SK-N-DZ (cell line): ENCODE data around the gene OPN1SW.
A peak's percentile ranks its signal among the peaks of the same experiment; 100 is the strongest.

ENCODE experiments used
- DNase-seq: peaks from one replicate; pipeline ENCODE4 v3.0.0-alpha.2; 2015; ENCODE audit warnings: low spot score

The OPN1SW gene

GRCh38 chr7:128793181-128793547, 17.6 kb upstream of the OPN1SW start:
- DNase-seq, result no peak

- peak; percentile 63 for DNase-seq
Measured at GRCh38 chr7:128792471-128793180, 17.0 kb upstream of the OPN1SW start.

GRCh38 chr7:128791972-128792327, 16.4 kb upstream of the OPN1SW start:
- no peak for DNase-seq

DNA sequence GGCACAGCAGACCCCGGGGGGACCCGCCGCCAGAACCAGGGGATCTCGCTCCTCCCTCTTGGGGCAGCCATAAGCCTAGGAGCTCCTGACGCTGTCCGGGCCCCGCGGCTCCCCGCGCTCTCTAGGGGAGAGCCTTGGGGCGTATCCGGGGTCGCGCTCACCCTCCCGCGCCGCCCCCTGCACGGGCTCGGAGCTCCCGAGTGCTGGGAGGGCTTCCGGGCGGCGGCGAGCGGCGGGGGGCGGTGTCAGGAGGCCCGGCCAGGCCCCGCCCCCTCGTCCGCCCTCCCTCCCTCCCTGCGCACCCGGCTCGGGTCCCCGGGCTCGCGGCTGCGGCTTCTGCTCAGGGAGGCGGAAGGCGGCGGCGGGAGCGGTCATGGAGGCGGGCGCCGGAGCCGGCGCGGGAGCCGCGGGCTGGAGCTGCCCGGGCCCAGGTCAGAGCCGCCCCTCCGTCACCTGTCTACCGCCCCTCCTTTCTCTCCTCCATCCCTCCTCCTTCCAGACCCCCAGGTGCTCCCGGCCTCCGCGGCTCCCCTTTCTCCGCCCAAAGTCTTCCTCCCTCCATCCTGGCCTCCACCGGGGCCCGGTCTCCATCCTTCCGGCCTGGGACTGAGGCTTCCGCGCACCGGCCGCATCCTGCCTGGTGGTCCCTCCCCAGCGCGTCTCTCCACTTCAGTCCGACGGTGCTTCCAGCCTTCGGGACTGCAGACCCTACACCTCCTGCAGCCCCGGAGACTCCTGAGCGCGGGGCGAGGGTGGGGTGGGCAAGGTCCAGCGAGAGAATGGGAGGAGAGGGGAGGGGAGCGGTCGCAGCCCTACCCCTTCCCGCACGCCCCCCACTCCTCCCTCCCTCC, 15.8 kb upstream of the OPN1SW start, which contains the start of gene CCDC136:
TSS of gene CCDC136 (plus strand) at position 848 of the 851 bp plus-strand sequence. CDS start 444 bp downstream, outside the sequence.
- DNase-seq, result peak; percentile 69

DNA sequence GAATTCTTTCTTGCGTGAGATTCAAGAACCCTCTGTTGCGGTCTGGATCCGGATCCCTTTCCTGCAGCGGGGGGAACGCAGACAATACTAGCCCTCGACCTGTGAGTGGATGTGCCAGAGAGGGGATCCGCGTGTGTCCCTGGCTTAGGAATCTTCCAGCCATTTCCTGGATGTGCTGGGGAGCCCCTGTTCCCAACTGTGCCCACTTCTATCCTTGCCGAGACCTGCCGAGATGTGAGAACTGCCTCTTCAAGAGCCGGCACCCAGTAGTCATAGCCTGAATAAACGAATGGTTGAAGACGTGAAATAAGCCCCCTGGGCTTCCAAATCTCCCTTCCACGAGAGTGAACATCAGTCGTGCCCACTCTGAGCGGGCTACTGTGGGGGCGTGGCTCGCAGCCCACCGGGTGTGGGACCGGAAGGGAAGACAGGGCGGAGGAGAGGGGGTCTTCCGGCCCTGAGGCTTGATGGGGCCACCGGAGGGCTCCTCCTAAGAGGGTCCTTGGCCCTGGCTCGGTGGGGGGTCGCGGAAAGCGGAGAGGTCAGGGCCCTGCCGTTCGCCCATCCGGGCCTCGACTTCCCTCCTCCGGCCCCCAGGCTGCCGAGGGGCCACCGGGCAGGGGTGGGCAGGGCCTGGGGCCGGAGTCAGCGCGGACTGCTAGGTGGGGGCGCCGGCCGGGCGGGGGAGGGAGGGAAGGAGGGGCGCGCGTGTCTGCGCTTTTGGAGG, 14.9 kb upstream of the OPN1SW start:
- peak; percentile 62 for DNase-seq

DNA sequence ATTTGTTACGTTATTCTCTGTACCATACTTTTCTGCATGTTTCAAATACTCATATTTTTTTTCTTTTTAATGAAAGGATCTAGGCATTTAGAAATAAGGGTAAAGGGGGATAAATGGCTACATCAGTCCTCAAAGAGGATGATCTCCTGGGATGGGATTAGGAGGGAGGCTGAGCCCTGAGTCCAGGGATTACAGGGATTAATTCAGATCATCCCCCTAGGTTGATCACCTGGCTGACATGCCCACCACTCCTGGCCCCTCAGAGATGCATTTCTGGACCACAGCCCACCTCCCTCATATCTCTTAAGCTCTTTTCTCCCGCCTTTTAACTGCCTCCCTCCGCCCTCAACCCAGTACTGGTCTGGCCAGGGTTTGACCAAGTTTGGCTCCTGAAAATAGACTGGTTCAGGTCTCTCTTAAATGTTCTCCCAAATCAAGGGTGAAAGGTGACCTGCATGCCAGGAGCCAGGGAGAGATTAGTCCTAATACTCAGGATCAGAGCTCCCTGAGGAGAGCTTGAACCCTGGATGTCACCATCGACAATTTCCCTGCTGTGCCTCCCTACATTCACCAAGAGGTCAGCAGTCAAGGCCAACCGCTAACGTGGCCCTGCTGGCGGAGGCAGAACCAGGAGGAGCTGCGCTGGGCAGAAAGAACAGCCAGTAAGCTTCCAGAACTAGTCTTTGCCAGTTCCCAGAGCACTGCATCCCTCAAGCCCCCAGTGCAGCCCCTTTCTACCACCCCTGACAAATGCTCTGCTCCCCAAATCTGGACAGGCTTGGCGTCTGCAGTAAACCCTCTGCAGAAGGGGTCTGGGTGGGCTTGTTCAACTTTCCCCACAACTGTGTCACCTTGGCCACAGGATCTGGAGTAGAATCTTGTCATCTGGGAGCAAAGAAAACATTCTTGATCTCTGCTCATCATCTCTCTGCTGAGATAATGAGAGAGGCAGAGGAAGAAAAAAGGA, 13.1 kb upstream of the OPN1SW start:
- DNase-seq, result no peak

DNA sequence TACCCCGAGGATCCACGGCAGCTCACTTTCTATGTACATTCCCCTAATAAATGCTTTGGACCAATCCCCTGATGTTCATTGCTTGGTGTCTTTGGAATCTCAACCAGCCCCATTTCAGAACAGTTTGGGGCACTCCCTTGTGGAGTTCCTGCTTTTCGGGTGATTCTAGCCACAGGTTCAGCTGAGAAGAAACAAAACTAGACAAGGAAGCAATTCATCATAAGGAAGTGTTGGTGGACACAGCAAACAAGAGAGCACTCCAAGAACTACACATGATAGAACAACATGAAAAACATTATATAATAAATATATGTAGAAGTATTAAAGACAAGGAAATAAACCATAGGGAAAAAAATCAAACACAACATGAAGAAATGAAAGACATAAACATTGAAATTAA, 10.1 kb upstream of the OPN1SW start:
- no peak for DNase-seq

DNA sequence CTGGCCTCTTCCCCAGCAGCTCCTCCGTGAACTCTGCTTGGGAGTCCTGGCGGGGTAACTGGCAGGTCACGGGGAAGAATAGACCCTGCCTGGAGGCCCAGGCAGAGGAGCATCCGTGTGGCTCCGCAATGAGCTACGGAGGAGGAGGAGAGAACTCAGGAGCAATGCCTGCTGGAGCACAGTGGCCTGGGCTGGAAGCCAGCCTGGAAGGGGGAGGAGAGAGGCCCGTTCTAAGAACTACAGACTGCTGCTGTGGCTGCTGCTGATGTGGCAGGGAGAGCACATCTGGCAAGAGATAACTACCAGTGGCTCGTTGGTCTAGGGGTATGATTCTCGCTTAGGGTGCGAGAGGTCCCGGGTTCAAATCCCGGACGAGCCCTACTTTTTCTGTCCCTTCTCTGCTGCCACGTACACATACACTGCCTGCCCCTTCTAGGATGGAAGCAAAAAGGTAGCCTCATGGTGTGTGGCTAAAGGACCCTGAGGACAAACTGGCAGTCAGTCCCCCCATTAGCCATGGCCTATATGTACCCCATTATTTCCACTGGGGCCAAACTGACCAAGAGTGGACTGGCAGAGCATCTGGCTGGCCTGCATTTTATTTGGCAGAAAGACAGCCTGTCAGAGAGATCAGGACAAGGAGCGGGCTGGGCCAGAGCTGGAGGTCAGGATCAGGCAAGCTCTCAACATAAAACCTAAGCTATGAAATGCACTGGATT, 7.7 kb upstream of the OPN1SW start:
- DNase-seq, result peak; percentile 90

DNA sequence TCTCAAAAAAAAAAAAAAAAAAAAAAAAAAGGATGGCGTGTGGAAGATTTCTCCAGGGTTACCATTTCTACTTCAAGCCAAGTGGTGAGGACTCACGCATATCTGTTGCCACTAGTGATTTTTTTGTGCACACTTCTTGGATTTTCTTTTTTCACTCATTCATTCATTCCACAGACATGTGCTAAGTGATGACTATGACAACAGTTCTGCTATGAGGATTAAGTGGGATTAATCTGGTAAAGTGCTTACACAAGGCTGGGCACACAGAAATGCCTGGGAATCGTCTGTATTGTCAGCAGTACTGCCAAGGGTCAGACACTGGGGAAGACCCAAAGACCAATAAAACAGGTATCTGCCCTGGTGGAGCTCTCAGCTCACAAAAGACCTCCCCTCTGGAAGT, 6.3 kb upstream of the OPN1SW start:
- no peak for DNase-seq

GRCh38 chr7:128781126-128781525, 5.5 kb upstream of the OPN1SW start:
- DNase-seq, result no peak

DNA sequence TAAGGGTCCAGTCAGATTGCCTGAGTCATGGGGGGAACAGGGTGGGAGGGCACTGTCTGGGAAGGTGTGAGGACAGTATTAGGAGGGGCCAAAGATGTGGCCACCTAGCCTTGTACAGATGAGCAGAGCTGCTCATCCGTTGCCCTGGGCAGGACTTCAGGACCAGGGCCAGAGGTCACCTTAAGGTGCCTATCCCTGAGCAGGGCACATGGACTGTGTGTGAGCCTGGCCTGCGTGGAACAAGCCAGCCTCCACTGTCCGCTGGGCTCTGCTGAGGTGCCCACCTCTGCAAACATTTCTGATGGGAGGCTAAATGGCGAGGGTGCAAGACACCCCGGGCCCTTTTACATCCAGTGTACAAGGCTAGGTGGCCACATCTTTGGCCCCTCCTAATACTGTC, 3.4 kb upstream of the OPN1SW start:
- no peak for DNase-seq

DNA sequence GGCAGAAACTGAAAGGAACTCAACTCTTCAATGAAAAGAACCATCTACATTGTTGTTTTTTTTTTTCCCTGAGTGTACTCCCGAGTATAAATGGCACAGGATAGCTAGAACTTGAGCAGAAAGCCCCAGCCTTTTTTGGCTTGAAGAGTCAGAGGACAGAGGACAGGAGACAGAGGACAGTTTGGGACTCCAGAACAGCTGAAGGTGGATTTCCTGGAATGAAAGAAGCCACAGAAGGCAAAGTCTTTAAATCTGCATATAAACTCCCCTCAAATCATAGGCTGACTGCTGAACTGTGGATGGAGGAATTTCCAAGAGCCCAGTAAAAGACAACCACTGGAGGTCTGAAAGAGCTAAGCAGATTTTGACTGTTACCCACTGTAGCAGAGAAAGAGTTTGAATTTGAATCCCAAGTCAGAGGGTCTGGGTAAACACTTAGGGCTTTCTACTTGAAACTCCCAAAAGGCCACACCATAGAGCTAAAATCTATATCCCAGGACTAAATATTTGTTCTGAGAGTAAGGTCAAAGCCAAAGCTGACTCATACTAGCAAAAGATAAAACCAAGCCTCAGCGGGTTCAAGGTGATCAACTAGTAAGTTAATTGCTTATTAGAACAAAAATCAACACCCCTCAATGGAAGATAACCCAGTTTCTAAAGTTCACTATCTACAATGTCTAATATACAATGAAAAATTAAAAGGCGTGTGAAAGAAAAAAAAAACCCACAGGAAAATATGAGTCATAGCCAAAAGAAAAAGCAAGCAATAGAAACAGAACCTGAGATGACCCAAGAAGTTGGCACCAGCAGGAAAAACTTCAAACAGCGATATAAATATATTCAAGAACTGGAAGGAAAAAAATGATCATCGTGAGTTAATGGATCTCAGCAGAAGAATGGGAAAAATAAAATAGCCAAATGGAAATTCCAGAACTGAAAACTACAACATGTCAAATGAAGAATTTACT, 1.8 kb upstream of the OPN1SW start:
- DNase-seq, result no peak

DNA sequence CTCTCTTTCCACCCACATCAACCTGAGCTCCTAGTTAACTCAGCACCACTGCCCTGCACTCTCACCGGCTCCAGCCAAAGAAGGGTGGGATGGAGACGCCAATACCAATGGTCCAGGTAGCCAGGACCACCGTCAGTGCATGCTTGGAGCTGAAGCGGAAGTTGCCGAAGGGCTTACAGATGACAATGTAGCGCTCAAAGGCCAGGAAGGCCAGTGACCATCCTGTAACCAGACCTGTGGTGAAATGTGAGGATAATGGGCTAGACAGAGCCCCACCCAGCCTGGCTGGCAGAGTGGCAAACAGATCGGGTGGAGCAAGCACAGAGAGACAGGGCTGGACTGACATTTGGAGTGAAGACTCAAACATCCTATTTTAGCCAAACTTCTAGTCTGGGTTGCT, 673 bp downstream of the OPN1SW start:
- DNase-seq, result no peak

DNA sequence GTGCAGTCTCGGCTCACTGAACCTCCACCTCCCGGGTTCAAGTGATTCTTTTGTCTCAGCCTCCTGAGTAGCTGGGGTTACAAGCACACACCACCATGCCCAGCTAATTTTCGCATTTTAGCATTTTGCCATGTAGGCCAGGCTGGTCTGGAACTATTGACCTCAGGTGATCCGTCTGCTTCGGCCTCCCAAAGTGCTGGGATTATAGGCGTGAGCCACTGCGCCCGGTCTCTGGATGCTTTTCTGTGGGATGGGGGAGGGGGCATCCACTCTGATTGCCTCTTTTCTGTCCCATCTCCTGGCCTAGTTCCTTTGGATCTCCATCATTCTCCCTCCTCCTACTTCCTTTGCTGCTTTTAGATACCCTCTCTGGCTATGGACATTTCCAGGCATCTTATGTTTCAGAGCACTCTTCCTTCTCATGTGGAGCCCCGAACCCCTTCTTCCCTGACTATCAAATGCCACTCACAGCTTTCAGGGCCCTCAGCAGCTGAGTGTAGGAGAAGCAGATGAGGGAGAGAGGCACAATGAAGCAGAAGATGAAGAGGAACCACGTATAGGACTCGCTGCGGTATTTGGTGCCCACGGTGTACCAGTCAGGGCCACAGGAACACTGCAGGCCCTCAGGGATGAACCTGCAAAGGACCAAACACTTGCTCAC, 1.4 kb downstream of the OPN1SW start:
- no peak for DNase-seq

- no peak for DNase-seq
Measured at GRCh38 chr7:128773604-128774003, 2.0 kb downstream of the OPN1SW start.

- DNase-seq, result no peak
Measured at GRCh38 chr7:128770233-128770632, 5.4 kb downstream of the OPN1SW start.

GRCh38 chr7:128767475-128768110, 8.0 kb downstream of the OPN1SW start:
- no peak for DNase-seq

- DNase-seq, result no peak
Measured at GRCh38 chr7:128763541-128763940, 12.1 kb downstream of the OPN1SW start.
